HG02571 (cell line): ENCODE data around the gene TCEA2.
A peak's percentile ranks its signal among the peaks of the same experiment; 100 is the strongest.

ENCODE experiments used
- ATAC-seq: cut with Tn5 transposase; IDR thresholded peaks from one replicate; pipeline ENCODE4 v1.9.1; 2021; ENCODE audit warnings: mild to moderate bottlenecking, moderate library complexity; ENCODE audit not compliant: unreplicated experiment

The TCEA2 gene

GRCh38 chr20:64062596-64063388 lies at the start of gene TCEA2:
TSS of gene TCEA2 (plus strand) at chr20:64063198. CDS start at chr20:64063313, 115 bp downstream.
- peak; percentile 69 for ATAC-seq

GRCh38 chr20:64015635-64016034 lies 47.4 kb upstream of the TCEA2 start:
- ATAC-seq: no peak

GRCh38 chr20:64021124-64021975 lies 41.6 kb upstream of the TCEA2 start:
- ATAC-seq: no peak

DNA sequence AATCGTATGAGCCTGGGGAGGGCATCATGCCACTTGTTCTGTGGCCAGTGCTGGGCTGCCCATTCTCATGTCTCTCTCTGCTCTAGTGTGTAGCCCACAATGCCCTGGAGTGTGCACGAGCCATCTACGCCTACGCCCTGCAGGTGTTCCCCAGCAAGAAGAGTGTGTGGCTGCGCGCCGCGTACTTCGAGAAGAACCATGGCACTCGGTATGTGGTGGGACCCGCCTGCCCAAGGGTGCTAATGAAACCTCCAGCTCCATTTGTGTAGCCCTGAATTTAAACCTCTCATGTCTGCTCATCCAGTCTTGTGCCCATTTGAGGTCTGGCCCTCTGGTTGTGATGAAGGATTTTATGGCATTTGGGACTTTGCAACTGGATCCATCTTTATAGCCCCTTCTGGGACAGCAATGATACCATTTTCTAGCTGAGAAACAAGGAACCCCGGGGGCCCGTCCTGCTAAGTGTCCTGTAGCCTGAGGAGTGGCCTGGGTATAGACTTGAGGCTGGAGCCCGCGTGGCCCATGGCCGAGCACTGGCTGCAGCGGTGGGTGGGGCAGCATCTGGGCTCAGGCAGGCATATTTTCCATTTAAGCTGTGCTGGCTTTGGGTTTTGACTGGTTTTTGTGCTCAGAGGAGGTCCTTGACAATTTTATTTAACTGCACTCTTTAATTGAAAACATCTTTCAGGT lies 40.2 kb upstream of the TCEA2 start:
- ATAC-seq: no peak

DNA sequence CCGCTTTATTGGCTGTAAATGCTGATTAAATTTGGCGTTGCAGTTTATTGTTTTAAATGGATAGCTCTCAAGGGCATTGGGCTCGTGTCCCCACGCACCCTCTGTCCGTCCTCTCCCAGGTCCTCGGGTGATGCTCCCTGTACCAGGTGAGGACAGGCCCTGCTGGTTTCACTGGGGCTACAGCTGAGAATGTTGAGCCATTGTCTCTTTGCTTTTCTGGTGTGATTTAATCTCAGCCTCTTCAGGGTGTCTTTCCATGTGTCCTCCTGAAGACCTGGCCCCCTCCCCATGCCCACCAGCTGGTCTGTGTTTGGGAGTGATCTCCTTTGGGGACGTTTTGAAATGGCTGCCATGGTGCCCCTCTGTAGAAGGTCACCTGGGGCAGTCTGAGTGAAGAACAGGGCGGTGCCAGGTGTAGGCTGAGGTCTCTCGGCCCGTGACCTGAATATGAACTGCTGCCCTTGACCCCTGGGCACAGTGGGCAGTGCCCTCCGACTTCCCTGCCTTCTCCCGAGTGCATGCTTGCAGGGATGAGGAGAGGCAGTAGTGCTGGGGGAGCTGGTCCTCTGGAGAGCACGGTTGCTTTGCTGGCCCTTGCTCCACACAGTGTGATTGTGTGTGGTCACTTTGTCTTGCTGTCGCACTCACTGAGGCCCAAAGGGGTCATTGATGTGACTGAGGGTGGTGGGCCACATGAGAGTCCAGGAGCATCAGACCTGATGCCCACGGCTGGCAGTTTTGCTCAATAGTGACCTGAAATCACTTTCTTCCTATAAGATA lies 39.4 kb upstream of the TCEA2 start:
- ATAC-seq: no peak

- ATAC-seq: no peak
These were observed 38.6 kb upstream of the TCEA2 start for GRCh38 chr20:64024141-64024990.

GRCh38 chr20:64025101-64025825 lies 37.7 kb upstream of the TCEA2 start:
- no peak for ATAC-seq

- ATAC-seq: no peak
These were observed 37.1 kb upstream of the TCEA2 start for GRCh38 chr20:64025826-64026412.

- no peak for ATAC-seq
These were observed 34.9 kb upstream of the TCEA2 start for GRCh38 chr20:64027981-64028685.

- ATAC-seq: no peak
These were observed 33.5 kb upstream of the TCEA2 start for GRCh38 chr20:64029293-64030117.

- ATAC-seq: no peak
These were observed 32.4 kb upstream of the TCEA2 start for GRCh38 chr20:64030371-64031134.

- no peak for ATAC-seq
These were observed 31.1 kb upstream of the TCEA2 start for GRCh38 chr20:64031822-64032314.

- no peak for ATAC-seq
These were observed 30.0 kb upstream of the TCEA2 start for GRCh38 chr20:64032706-64033624.

GRCh38 chr20:64033981-64034493 lies 29.0 kb upstream of the TCEA2 start:
- ATAC-seq: no peak
